Central memory CD4-positive, alpha-beta T cell (primary cell): Measurements from ENCODE around the gene OSBP2.
"Not testable (repeated sequence)": the region's sequence is repeated elsewhere in the genome, so short reads cannot be mapped to it uniquely, and the experiment has no call there.

ENCODE experiments used
- DNase-seq: peaks from one replicate; pipeline ENCODE4 v3.0.0; 2022

Gene OSBP2

DNA sequence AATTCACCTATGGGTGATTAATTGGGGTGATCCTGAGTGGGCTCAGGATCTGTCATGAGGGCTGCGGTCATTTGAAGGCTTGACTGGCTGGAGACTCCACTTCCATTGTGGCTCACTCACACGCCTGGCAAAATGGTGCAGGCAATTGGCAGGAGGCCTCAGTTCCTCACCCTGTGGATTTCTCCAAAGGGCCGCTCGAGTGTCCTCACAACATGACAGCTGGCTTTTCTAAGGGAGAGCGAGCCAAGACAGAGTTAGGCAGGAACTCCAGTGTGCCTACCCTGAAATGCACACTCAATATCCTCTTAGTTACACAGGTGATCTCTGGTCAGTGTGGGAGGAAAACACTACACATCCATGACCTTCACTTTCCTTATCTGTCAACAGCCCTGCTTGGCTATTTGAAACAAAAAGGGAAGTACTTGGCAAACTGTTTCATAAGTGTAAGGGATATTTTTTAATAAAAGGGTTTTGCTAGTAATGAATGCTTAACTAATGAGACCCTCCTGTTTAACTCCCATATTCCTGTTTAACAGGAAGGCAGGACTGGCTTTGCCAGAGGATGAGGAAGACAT, 25.7 kb downstream of the OSBP2 start:
- no peak for DNase-seq

DNA sequence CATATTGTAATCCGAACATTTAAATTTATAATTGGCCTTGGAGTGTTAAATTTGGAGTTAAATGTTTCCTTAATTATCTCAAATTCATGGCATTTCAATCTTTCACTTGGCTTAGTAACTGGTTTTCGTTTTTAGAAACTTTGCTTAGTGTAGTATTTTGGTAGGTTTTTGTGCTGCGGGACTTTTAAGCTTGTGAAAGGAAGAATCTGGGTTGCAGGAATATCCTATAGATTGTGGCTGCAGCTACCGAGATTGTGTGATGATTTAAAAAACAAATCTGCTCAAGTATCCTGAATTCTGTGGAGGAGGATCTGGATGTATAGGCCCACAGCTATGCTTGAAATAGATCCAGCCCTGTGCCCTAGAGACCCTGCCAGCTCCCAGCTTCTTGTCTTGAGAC, 27.1 kb downstream of the OSBP2 start:
- DNase-seq = no peak

- DNase-seq = no peak
These were observed 34.2 kb downstream of the OSBP2 start for GRCh38 chr22:30728826-30729225.

GRCh38 chr22:30731658-30732057, 37.0 kb downstream of the OSBP2 start:
- no peak for DNase-seq

DNA sequence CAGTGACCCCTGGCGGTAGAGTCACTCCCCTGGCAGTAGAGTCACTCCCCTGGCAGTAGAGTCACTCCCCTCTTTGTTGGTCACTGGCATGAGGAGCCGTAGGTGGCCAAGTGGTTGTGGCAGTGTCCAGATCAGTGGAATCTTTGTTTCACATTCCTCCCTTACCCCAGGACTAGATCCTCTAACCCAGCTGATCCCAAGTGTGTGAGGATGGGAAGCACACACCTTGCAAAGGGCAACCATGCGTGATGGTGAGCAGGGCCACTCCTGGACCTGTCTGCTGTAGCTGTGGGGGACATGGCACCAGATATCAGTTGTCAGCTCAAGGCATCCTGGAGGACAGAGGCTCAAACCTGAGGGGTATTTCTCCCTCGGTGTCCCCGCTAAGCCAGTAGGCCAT, 37.8 kb downstream of the OSBP2 start:
- no peak for DNase-seq

- DNase-seq = no peak
These were observed 38.5 kb downstream of the OSBP2 start for GRCh38 chr22:30733181-30733631.

DNA sequence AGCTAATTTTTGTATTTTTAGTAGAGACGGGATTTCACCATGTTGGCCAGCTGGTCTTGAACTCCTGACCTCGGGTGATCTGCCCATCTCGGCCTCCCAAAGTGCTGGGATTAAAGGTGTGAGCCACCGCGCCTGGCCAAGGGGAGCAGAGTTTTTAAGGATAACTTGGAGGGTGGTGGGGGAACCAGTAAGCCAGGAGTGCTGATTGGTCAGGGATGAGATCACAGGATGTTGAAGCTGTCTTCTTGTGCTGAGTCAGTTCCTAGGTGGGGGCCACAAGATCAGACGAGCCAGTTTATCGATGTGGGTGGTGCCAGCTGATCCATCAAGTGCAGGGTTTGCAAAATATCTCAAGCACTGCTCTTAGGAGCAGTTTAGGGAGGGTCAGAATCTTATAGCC, 45.3 kb downstream of the OSBP2 start:
- DNase-seq = not testable (repeated sequence)

- DNase-seq = not testable (repeated sequence)
These were observed 45.8 kb downstream of the OSBP2 start for GRCh38 chr22:30740511-30740910.

- no peak for DNase-seq
These were observed 47.9 kb downstream of the OSBP2 start for GRCh38 chr22:30742291-30743256.

DNA sequence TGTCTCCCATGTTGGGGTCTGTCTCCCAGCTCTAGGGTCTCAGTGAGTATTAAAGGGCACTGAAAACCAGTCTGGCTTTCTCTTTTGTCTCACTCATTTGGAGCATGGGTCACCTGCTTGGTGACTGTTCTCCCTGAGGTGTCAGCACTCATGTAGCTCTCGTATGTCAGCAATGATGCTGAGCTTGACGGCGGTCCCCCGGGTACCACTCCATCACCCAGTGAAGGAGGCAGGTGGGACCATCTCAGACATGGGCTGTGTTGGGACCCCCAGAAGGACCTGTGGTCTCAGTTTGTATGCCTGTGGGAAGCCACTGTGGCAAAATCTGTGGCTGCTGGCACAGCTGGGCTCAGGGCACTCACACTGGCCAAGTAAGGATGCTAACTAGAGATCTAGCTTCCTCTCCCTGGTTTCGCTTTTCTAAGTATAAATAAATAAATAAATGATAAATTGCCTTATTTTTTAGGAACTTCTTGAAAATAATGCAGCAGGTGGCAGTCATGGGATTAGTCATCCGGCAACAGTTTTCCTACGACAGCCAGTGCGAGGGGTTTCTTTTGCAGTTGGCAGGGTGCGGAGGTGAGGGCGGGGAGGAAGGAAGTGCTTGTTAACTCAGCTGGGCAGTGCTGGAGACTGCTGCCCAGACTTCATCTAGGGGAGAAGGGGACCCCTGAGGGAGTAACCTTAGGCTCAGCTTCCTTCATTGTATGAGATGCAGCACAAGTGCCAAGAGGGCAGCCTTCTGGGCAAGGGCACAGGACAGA, 48.8 kb downstream of the OSBP2 start:
- no peak for DNase-seq

- no peak for DNase-seq
These were observed 49.5 kb downstream of the OSBP2 start for GRCh38 chr22:30744224-30744623.

GRCh38 chr22:30747493-30747892, 52.8 kb downstream of the OSBP2 start:
- no peak for DNase-seq

GRCh38 chr22:30749272-30749671, 54.6 kb downstream of the OSBP2 start:
- DNase-seq = no peak

DNA sequence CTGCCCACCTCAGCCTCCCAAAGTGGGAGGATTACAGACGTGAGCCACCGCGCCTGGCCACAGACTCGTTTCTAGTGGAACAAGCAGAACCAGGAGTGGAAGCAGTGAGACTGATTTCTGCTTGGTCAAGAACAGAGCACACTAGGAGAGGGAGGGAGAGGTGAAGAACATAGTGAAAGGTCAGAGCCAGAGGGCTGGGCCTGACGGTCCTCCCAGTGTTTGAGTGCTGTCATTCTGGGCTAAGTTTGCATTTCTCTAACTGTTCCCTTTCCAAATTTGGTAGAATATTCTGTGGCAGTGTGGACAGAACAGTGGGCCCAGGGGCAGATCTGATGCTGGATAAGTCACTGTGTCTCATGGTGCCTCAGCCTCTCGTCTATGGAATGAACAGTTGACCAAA, 55.2 kb downstream of the OSBP2 start:
- no peak for DNase-seq

DNA sequence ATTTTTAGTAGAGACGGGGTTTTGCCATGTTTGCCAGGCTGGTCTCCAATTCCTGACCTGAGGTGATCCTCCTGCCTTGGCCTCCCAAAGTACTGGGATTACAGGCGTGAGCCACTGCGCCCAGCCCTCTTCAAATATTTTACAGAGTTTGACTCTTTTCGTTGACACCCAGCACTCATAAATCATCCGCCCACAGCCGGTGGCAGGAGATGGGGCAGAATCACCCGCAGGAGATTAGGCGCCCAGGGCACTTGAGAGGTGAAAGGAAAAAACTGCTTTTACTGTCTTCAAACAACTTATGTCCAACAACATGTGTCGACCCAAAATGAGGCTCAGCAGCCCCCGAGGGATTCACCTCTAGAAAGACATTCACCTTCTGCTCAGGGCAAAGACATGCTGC, 56.9 kb downstream of the OSBP2 start:
- DNase-seq = no peak

DNA sequence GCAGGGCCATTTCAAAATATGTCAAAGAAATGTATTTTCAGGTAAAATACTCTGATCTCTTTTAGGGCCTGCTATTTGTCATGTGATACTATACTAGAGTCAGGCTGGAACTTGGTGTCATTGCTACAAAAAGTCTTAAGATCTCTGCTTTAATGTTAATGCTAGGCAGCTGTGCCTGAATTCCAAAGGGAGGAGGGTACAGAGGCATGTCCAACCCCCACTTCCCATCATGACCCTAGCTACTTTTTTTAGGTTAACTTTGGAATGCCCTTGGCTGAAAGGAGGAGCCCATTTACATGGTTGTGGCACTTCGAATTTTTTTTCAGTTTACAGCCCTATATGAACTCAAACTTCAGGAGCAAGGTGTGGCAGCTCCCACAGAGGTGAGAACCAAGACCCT, 58.1 kb downstream of the OSBP2 start:
- no peak for DNase-seq

GRCh38 chr22:30753701-30754100, 59.0 kb downstream of the OSBP2 start:
- no peak for DNase-seq

DNA sequence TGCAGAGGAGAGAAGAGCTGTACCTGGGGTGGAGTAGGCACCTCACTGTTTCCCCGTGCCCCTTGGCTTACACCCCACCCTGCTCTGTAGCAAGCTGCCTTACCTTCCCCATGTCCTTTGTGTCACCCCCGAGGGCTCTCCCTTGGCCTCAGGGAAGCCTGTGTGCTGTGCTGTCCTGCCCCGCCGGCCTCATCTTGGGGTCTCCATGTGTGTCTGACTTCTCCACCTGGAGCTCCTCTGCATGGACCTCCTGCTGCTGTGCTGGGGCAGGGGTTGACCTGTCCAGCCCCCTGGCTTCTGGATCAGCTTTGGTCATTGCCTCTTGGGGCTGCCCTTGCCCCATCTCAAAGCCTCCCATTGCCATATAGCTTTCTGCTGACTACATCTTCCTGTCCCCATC, 59.8 kb downstream of the OSBP2 start:
- DNase-seq = no peak

DNA sequence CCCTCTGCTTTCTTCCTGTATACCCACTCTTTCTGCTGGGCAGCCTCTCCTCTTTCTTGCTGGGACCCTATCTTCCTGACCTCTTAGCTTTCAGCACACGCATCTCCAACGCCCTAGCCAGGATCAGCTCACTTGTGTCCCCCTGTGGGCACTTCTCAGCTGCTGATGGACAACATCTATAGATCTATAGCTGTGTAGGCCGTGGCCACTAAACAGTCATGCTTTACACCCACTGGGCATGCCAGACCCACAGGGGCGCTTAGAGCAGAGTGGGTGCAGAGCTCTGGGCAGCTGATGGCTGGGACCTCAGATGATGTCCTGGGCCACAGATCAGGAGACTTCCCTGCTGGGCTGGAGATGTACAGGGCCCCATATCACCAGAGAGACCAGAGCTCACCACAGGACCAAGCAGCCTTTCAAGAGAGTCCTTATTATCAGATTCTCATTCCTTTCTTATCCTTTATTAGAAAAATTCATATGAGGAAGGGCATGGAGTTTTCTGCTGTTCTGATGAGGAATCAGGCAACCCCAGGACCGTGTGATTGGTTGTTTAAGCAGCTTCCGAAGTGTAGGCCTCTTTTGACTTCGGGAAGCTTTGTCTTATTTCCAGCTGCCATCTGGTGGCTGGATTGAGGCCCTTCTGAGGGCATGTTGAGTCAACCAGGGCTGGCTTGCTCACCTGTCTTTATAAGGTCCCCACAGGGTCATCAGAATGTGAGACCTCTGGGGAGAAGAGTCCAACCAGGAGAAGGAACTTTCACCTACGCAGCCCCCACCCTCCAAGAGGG, 60.5 kb downstream of the OSBP2 start:
- peak; percentile 22 for DNase-seq

DNA sequence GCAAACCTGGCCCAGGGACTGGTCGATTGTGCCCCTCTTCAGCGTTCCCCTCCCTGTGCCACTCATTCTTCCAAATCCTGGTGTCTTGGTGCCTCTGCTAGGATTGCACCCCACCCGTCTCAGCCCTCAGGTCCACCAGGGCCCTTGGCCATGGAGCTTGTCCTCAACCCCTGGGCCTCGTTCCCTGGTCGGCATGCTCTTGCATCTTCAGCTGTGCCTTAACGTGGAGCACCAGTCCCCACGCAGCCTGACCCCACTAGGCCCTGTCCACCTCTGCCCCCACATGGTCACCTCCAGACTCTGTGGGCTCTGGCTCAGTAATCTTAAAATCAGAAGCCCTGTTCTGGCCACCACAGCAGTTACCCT, 61.1 kb downstream of the OSBP2 start:
- no peak for DNase-seq

GRCh38 chr22:30763815-30764673, 69.4 kb downstream of the OSBP2 start:
- peak; percentile 53 for DNase-seq

GRCh38 chr22:30767661-30768060, 73.0 kb downstream of the OSBP2 start:
- DNase-seq = no peak
